Smooth muscle cell (in vitro differentiated cells): ENCODE data around the gene USP1. TPM values are rescaled to one million over a fixed set of nuclear protein-coding genes. Genes with fewer than 3 reads are reported as not detected.

Source experiments
- DNase-seq: peaks from one replicate; lab custom pipeline; 2025; ENCODE audit not compliant: unreplicated experiment; lab: John Stamatoyannopoulos, UW
- H2AFZ ChIP-seq: fragments of 200-600 bp; sonication (generic); 2 replicates; pipeline ENCODE4 v1.6.0; 2016; ENCODE audit warnings: antibody characterized with exemption, low read depth, mild to moderate bottlenecking
- H3F3A ChIP-seq: fragments of 200-600 bp; sonication (generic); 2 replicates; pipeline ENCODE4 v1.6.0; 2017; ENCODE audit warnings: antibody characterized with exemption, low read depth
- H3K27ac ChIP-seq: fragments of 200-600 bp; sonication (generic); 2 replicates; pipeline ENCODE4 v1.5.1; 2016; ENCODE audit warnings: low read depth, mild to moderate bottlenecking
- H3K27me3 ChIP-seq: fragments of 200-600 bp; sonication (generic); 2 replicates; pipeline ENCODE4 v1.6.1; 2016; ENCODE audit warnings: low read depth, mild to moderate bottlenecking
- H3K36me3 ChIP-seq: fragments of 200-600 bp; sonication (generic); 2 replicates; pipeline ENCODE4 v1.5.1; 2016; ENCODE audit warnings: low read depth
- H3K4me1 ChIP-seq: fragments of 200-600 bp; sonication (generic); 2 replicates; pipeline ENCODE4 v1.5.1; 2016; ENCODE audit warnings: low read depth
- H3K4me2 ChIP-seq: fragments of 200-600 bp; sonication (generic); 2 replicates; pipeline ENCODE4 v1.6.0; 2016; ENCODE audit warnings: mild to moderate bottlenecking
- H3K4me3 ChIP-seq: fragments of 200-600 bp; sonication (generic); 2 replicates; pipeline ENCODE4 v1.5.1; 2016; ENCODE audit warnings: mild to moderate bottlenecking
- H3K79me2 ChIP-seq: fragments of 200-600 bp; sonication (generic); 2 replicates; pipeline ENCODE4 v1.6.0; 2016; ENCODE audit warnings: low read depth, mild to moderate bottlenecking
- H3K9ac ChIP-seq: fragments of 200-600 bp; sonication (generic); 2 replicates; pipeline ENCODE4 v1.6.0; 2016; ENCODE audit warnings: low read depth
- H3K9me3 ChIP-seq: fragments of 200-600 bp; sonication (generic); replicated peaks from 2 replicates; pipeline ENCODE4 v1.5.1; 2016; ENCODE audit warnings: low read depth
- H4K20me1 ChIP-seq: fragments of 200-600 bp; sonication (generic); 2 replicates; pipeline ENCODE4 v1.6.0; 2016; ENCODE audit warnings: low read depth
- WGBS: methylation state at CpG from one replicate; pipeline ENCODE4 v1.1.7; 2016; ENCODE audit warnings: low lambda C conversion rate; 5-methylcytosine and 5-hydroxymethylcytosine counted together
- polyA plus RNA-seq: library from polyadenylated mRNA; unstranded; fragments of >200 nt; fragmentation: Nextera tagmentation; extraction: Ambion mirVana; gene quantifications from 2 replicates; pipeline ENCODE4 v1.2.1, GENCODE V29; 2016
- total RNA-seq: library from RNA; depleted of rRNA; stranded (reverse); fragments of >200 nt; gene quantifications from 2 replicates; pipeline ENCODE4 v1.2.3, GENCODE V29; 2014
- TF ChIP-seq, protein P1 (sequence below): fragments of 200-600 bp; sonication (generic); IDR thresholded peaks from 2 replicates; pipeline ENCODE4 v1.5.1; 2017; ENCODE audit warnings: borderline replicate concordance, mild to moderate bottlenecking, antibody characterized with exemption; ENCODE audit not compliant: insufficient read depth, poor library complexity, severe bottlenecking

The USP1 gene
- total and polyA plus RNA-seq, 2 experiments from 2014 or later, result 11.9 to 22.1 TPM

DNA sequence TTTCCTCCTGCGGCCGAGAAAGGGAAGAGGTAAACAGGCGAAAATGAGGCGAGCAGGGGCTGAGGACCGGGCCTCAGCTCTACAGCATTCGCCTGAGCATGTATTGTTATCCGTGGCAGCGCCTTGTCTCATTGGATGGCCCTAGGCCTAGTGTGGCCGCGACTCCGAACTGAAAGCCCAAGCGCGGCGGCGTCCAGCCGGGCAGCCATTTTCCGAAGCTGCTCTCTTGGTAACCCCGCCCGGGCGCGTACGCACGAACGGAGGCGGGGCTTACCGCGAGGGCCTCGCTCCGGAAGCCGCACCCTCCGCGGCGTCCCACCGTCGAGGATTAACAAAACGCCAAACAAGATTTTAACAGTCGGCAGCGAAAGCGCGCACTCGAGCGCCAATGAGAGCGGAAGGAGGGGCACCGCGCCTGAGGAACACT lies 797 bp upstream of the USP1 start:
- no peaks in the 10 kb centered on the region for H3F3A ChIP-seq
- peak overlapping the region; percentile 90 for H3K4me3 ChIP-seq
- peak overlapping the region; percentile 97 for H3K27ac ChIP-seq
- H3K9me3 ChIP-seq, result no peaks in the 10 kb centered on the region
- H3K27me3 ChIP-seq, result no peaks in the 10 kb centered on the region
- H2AFZ ChIP-seq, result peak overlapping the region; percentile 77
- DNase-seq, result peak; percentile 98
- WGBS, result under 1% methylated on average over 45 of the region's 45 CpGs
- peaks cover 26% of the 10 kb centered on the region for H4K20me1 ChIP-seq
- H3K4me2 ChIP-seq, result peak overlapping the region; percentile 86
- TF ChIP-seq, protein P1, sequence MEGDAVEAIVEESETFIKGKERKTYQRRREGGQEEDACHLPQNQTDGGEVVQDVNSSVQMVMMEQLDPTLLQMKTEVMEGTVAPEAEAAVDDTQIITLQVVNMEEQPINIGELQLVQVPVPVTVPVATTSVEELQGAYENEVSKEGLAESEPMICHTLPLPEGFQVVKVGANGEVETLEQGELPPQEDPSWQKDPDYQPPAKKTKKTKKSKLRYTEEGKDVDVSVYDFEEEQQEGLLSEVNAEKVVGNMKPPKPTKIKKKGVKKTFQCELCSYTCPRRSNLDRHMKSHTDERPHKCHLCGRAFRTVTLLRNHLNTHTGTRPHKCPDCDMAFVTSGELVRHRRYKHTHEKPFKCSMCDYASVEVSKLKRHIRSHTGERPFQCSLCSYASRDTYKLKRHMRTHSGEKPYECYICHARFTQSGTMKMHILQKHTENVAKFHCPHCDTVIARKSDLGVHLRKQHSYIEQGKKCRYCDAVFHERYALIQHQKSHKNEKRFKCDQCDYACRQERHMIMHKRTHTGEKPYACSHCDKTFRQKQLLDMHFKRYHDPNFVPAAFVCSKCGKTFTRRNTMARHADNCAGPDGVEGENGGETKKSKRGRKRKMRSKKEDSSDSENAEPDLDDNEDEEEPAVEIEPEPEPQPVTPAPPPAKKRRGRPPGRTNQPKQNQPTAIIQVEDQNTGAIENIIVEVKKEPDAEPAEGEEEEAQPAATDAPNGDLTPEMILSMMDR, result no peak
- H3K9ac ChIP-seq, result peak overlapping the region; percentile 98
- H3K79me2 ChIP-seq, result peaks cover 38% of the 10 kb centered on the region
- H3K36me3 ChIP-seq, result no peaks in the 10 kb centered on the region
- H3K4me1 ChIP-seq, result peaks cover 19% of the 10 kb centered on the region

DNA sequence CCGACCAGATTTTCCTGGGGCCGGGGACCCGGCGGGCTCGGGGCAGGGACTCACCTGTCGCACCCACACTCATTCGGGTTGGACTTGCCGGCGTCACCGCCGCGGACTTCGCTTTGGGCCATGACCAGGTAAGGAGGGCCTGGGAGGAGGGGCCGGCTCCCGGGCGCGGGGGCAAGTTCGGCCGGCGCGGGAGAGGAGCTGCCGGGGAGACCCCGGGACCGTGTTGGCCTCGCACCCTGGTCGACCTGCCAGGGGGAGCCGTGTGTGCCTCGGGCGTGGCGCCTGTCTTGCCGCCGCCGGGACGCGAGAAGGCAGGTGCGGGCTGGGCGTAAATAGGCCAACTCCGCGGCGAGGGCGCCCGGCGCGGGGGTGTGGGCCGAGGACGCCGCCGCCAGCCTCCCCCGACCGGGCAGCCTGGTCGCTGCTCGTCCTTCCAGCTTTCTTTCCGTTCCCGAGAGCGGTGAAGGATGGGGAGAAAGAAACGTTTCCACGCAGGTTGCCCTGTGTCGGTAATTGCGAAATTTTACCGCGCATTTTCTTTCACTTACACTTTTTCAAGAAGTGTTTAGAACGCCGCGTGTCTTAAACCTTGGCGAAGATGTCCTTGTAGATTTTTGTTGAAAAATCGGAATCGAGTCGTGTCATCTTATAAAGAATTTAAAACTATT lies 558 bp downstream of the USP1 start:
- Histone ChIP-seq H3K9me3 (no peaks in the 10 kb centered on the region), H2AFZ (peak overlapping the region; percentile 73), H3K9ac (peak overlapping the region; percentile 90), H3K4me2 (peak overlapping the region; percentile 86), H3K79me2 (peaks cover 52% of the 10 kb centered on the region), H3K4me3 (peak overlapping the region; percentile 90), H4K20me1 (peaks cover 27% of the 10 kb centered on the region), H3K4me1 (peaks cover 19% of the 10 kb centered on the region), H3K36me3 (no peaks in the 10 kb centered on the region), H3F3A (no peaks in the 10 kb centered on the region), H3K27me3 (no peaks in the 10 kb centered on the region), H3K27ac (peak overlapping the region; percentile 89)
- TF ChIP-seq, protein P1, result no peak
- WGBS, result 1% methylated on average over 57 of the region's 68 CpGs
- no peak for DNase-seq

DNA sequence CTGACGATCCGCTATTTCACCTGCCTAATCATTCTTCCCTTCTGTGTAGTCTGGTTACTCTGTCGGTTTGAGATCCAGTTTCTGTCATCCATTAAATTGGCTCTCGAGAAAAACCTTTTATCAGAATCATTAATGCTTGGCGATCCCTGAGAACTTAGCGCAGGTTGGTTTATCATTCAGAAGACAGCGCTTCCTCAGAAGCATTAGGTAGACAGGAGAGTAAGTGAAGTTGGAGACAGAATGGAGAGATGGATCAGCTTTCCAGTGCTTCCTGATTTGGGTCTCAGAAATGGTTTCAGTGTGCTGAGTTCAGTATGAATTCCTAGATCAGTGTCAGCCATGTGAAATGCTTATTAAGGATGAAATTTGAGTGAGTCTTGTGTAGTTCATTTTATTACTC lies 1.3 kb downstream of the USP1 start:
- Histone ChIP-seq H3K9me3 (no peaks in the 10 kb centered on the region), H3K79me2 (peaks cover 56% of the 10 kb centered on the region), H4K20me1 (peaks cover 27% of the 10 kb centered on the region), H3K4me2 (peak overlapping the region; percentile 86), H3K9ac (peak overlapping the region; percentile 90), H3K36me3 (no peaks in the 10 kb centered on the region), H3F3A (no peaks in the 10 kb centered on the region), H3K27me3 (no peaks in the 10 kb centered on the region), H3K4me3 (peak overlapping the region; percentile 90), H3K27ac (no peak overlapping the region), H3K4me1 (peaks cover 19% of the 10 kb centered on the region), H2AFZ (no peak overlapping the region)
- TF ChIP-seq, protein P1, result no peak
- DNase-seq, result no peak
- WGBS, result 2% methylated on average over 7 of the region's 7 CpGs
